CD14-positive monocyte (primary cell): ENCODE data around the gene AFF3. TPM values are rescaled to one million over a fixed set of nuclear protein-coding genes. Genes with fewer than 3 reads are reported as not detected.

Source experiments
- DNase-seq, 3 donors: peaks; one replicate each; pipeline ENCODE4 v3.0.0-alpha.2; 2011 to 2022
- H2AFZ ChIP-seq: 2 replicates; pipeline ENCODE4 v1.6.0; 2012; ENCODE audit warnings: mild to moderate bottlenecking, low read depth, low read length, inconsistent platforms; ENCODE audit not compliant: insufficient read depth, poor library complexity, severe bottlenecking
- H3K27ac ChIP-seq, 2 donors: 1 replicate in 1 of 2; 2 replicates in 1 of 2; pipeline ENCODE4 v1.5.1; 2012 to 2013; ENCODE audit warnings: low read length in 2 of 2, control low read depth in 1 of 2, inconsistent platforms in 1 of 2, low read depth in 1 of 2, mild to moderate bottlenecking in 1 of 2
- H3K27me3 ChIP-seq, 2 donors: one replicate each; pipeline versions ENCODE4 v1.6.0 to v1.6.1; 2011 to 2013; ENCODE audit warnings: low read length in 2 of 2; ENCODE audit not compliant: control insufficient read depth in 2 of 2, insufficient read depth in 2 of 2
- H3K36me3 ChIP-seq, 2 donors: replicated peaks in 1 of 2; 1 replicate in 1 of 2; 2 replicates in 1 of 2; pipeline versions ENCODE4 v1.5.1 to v1.6.1; 2012 to 2013; ENCODE audit warnings: low read length in 2 of 2, control low read depth in 1 of 2, inconsistent platforms in 1 of 2, mild to moderate bottlenecking in 1 of 2; ENCODE audit not compliant: insufficient read depth in 2 of 2, control insufficient read depth in 1 of 2
- H3K4me1 ChIP-seq, 2 donors: 1 replicate in 1 of 2; 2 replicates in 1 of 2; pipeline versions ENCODE4 v1.5.1 to v1.6.1; 2012 to 2013; ENCODE audit warnings: low read length in 2 of 2, control low read depth in 1 of 2, inconsistent platforms in 1 of 2, mild to moderate bottlenecking in 1 of 2, moderate library complexity in 1 of 2; ENCODE audit not compliant: insufficient read depth in 2 of 2, control insufficient read depth in 1 of 2
- H3K4me2 ChIP-seq: replicated peaks from 2 replicates; pipeline ENCODE3; 2012; ENCODE audit warnings: low read length, moderate library complexity, mild to moderate bottlenecking; ENCODE audit not compliant: poor library complexity, severe bottlenecking; ENCODE audit errors: extremely low read depth
- H3K4me3 ChIP-seq, 3 experiments: fragments of 200-600 bp in 1 of 3; sonication (generic) in 1 of 3; replicated peaks in 1 of 3; 1 replicate in 2 of 3; 2 replicates in 1 of 3; pipeline ENCODE4 v1.5.1; 2011 to 2013; ENCODE audit warnings: low read length in 3 of 3, mild to moderate bottlenecking in 3 of 3, control low read depth in 2 of 3, low read depth in 2 of 3, inconsistent platforms in 1 of 3, moderate library complexity in 1 of 3
- H3K79me2 ChIP-seq: 2 replicates; pipeline ENCODE4 v1.6.0; 2012; ENCODE audit warnings: mild to moderate bottlenecking, control low read depth, inconsistent platforms, low read length, moderate library complexity; ENCODE audit not compliant: insufficient read depth
- H3K9ac ChIP-seq: 2 replicates; pipeline ENCODE4 v1.6.0; 2017; ENCODE audit warnings: low read length, mild to moderate bottlenecking; ENCODE audit not compliant: insufficient read depth, poor library complexity, severe bottlenecking
- H3K9me3 ChIP-seq, 2 donors: replicated peaks in 1 of 2; 1 replicate in 1 of 2; 2 replicates in 1 of 2; pipeline versions ENCODE4 v1.5.1 to v1.6.1; 2012 to 2013; ENCODE audit warnings: low read length in 2 of 2, control low read depth in 1 of 2; ENCODE audit not compliant: control insufficient read depth in 1 of 2, insufficient read depth in 1 of 2
- H4K20me1 ChIP-seq: 2 replicates; pipeline ENCODE4 v1.6.0; 2012; ENCODE audit warnings: mild to moderate bottlenecking, low read length, control low read depth, moderate library complexity; ENCODE audit not compliant: insufficient read depth
- H3K27ac Mint-ChIP-seq, 7 donors: one replicate each; pipeline ENCODE4 v1.8.0; 2020; ENCODE audit warnings: mild to moderate bottlenecking in 7 of 7, mixed read lengths in 7 of 7, moderate library complexity in 6 of 7, inconsistent platforms in 2 of 7
- H3K27me3 Mint-ChIP-seq, 3 donors: one replicate each; pipeline ENCODE4 v1.8.0; 2021 to 2022; ENCODE audit warnings: low read depth in 3 of 3, mild to moderate bottlenecking in 3 of 3, mixed read lengths in 3 of 3, moderate library complexity in 3 of 3, inconsistent platforms in 1 of 3
- H3K36me3 Mint-ChIP-seq, 2 donors: one replicate each; pipeline ENCODE4 v1.8.0; 2020; ENCODE audit warnings: mixed read lengths in 2 of 2, inconsistent platforms in 1 of 2, mild to moderate bottlenecking in 1 of 2
- H3K4me1 Mint-ChIP-seq: one replicate; pipeline ENCODE4 v1.8.0; 2020; ENCODE audit warnings: mild to moderate bottlenecking, mixed read lengths
- H3K4me3 Mint-ChIP-seq, 2 donors: one replicate each; pipeline ENCODE4 v1.8.0; 2020; ENCODE audit warnings: mild to moderate bottlenecking in 2 of 2, mixed read lengths in 2 of 2, moderate library complexity in 1 of 2
- H3K9me3 Mint-ChIP-seq, 7 donors: one replicate each; pipeline ENCODE4 v1.8.0; 2020 to 2022; ENCODE audit warnings: mixed read lengths in 7 of 7, mild to moderate bottlenecking in 6 of 7, moderate library complexity in 6 of 7, inconsistent platforms in 2 of 7
- CTCF ChIP-seq: fragments of 200-600 bp; IDR thresholded peaks from one replicate; pipeline ENCODE4 v1.8.0; 2022; ENCODE audit warnings: antibody characterized with exemption, mild to moderate bottlenecking
- WGBS: methylation state at CpG from one replicate; pipeline ENCODE4 v1.1.5; 2013; ENCODE audit warnings: missing lambda C conversion rate; ENCODE audit not compliant: insufficient coverage; 5-methylcytosine and 5-hydroxymethylcytosine counted together
- intact Hi-C, 2 donors: fragments of 100-400 bp; cut with micrococcal nuclease; formaldehyde crosslinking; loops; one replicate each; pipeline versions ENCODE4 v1.15.0 to v1.15.1; 2023
- polyA plus RNA-seq, 3 donors: library from polyadenylated mRNA; depleted of rRNA in 1 of 3; unstranded in 2 of 3; stranded (reverse) in 1 of 3; fragments of 300-500 nt in 2 of 3; fragments of >200 nt in 1 of 3; fragmentation: Illumina TruSeq in 2 of 3; gene quantifications; 1 replicate in 2 of 3; 2 replicates in 1 of 3; pipeline ENCODE4 v1.2.3, GENCODE V29; 2012 to 2021

AFF3 gene
- polyA plus RNA-seq, 3 donors, result 0.17 to 4.1 (median 0.49) TPM

DNA sequence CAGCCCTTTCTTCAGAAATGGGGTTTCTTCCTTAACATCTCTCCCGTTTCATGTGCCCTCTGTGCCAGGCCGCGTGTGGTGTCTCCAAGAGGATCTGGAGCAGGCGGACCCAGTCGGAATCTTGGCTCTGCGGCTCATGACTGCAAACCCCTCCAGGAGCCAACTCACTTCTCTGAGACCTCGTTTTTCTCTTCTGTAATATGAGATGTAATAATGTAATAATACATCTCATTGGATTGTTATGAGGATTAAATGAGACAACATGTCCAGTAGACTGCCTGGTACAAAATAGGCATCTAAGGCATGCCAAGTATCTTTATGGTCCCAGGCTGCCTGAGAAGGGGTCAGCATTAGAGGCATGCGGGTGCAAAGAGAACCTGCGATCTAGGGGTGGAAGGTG lies 431.2 kb downstream of the AFF3 start:
- no peak for DNase-seq
- intact Hi-C loops, result no loop called here
- Mint-ChIP-seq H3K27ac (peak overlapping the region in 1 of 7 donors; percentile 11), H3K4me3 (no peak overlapping the region), H3K9me3 (peaks cover 0 to 2% (median 0%) of the 10 kb centered on the region in 7 donors), H3K36me3 (peaks cover 0 to 2% of the 10 kb centered on the region in 2 donors), H3K4me1 (peaks cover 7% of the 10 kb centered on the region), H3K27me3 (no peaks in the 10 kb centered on the region)
- no peaks in the 10 kb centered on the region for H4K20me1 ChIP-seq
- TF ChIP-seq CTCF, result no peak
- H3K36me3 ChIP-seq, result no peaks in the 10 kb centered on the region
- WGBS, result 100% methylated on average over 5 of the region's 9 CpGs
- H3K4me1 ChIP-seq, result no peaks in the 10 kb centered on the region
- no peak overlapping the region for H2AFZ ChIP-seq
- no peak overlapping the region for H3K27ac ChIP-seq
- H3K4me3 ChIP-seq, result no peak overlapping the region
- no peaks in the 10 kb centered on the region for H3K9me3 ChIP-seq
- no peak overlapping the region for H3K9ac ChIP-seq
- no peaks in the 10 kb centered on the region for H3K27me3 ChIP-seq
- no peak overlapping the region for H3K4me2 ChIP-seq
- H3K79me2 ChIP-seq, result no peaks in the 10 kb centered on the region

DNA sequence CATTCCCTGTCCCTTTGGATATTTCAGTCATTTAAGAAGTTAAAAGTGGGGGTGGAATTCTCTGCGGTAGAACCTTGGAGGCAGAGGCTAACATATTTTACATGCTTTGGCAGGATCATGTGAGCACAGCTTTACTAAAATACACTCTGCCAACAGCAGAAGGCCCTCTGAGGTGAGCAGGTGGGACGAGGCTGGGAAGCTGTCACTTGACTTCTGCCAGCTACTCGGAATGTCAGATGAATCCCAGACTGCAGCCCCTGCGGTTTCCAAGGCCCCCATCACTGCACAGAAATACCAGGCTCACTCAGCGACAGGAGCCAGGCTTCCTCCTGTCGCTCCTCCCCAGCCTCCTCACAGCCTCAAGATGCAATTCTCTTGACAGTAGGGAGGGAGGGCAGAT lies 431.7 kb downstream of the AFF3 start:
- no peaks in the 10 kb centered on the region for H4K20me1 ChIP-seq
- Mint-ChIP-seq H3K4me3 (no peak overlapping the region), H3K4me1 (peaks cover 7% of the 10 kb centered on the region), H3K27ac (no peak overlapping the region), H3K27me3 (no peaks in the 10 kb centered on the region), H3K9me3 (peaks cover 0 to 2% (median 0%) of the 10 kb centered on the region in 7 donors), H3K36me3 (peaks cover 0 to 2% of the 10 kb centered on the region in 2 donors)
- intact Hi-C loops, result no loop called here
- no peaks in the 10 kb centered on the region for H3K27me3 ChIP-seq
- no peaks in the 10 kb centered on the region for H3K36me3 ChIP-seq
- H3K4me1 ChIP-seq, result no peaks in the 10 kb centered on the region
- WGBS, result 100% methylated on average over 3 of the region's 6 CpGs
- H3K79me2 ChIP-seq, result no peaks in the 10 kb centered on the region
- no peak overlapping the region for H3K4me3 ChIP-seq
- no peak for DNase-seq
- no peak overlapping the region for H2AFZ ChIP-seq
- H3K9ac ChIP-seq, result no peak overlapping the region
- no peaks in the 10 kb centered on the region for H3K9me3 ChIP-seq
- no peak overlapping the region for H3K27ac ChIP-seq
- H3K4me2 ChIP-seq, result no peak overlapping the region
- no peak for TF ChIP-seq CTCF
